SHP77 treated with DMSO at 0.1 percent for 48 hours (cell line): Measurements from ENCODE around the gene DUOXA1.

Experiments
- DNase-seq: peaks from one replicate; lab custom pipeline; 2025; lab: John Stamatoyannopoulos, UW

The DUOXA1 gene

DNA sequence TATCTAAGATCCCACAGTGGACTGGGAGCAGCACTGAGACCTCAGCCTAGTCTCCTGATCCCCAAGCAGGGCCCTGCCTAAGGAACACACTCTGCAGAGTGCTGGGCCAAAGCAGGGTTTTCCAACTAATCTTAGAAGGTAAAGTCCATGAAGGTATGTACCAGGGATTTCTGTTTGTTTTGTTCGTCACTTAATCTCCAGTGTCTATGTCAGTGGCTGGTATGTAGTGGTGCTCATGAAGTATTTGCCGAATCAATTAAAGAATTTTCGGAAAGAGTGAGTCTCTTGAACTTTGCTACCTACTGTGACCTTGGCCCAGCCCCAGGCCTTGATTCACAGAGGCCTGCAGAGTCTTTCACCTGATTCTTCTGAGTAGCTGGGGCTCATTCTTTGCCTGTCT lies 1.8 kb upstream of the DUOXA1 start:
- DNase-seq, result no peak

DNA sequence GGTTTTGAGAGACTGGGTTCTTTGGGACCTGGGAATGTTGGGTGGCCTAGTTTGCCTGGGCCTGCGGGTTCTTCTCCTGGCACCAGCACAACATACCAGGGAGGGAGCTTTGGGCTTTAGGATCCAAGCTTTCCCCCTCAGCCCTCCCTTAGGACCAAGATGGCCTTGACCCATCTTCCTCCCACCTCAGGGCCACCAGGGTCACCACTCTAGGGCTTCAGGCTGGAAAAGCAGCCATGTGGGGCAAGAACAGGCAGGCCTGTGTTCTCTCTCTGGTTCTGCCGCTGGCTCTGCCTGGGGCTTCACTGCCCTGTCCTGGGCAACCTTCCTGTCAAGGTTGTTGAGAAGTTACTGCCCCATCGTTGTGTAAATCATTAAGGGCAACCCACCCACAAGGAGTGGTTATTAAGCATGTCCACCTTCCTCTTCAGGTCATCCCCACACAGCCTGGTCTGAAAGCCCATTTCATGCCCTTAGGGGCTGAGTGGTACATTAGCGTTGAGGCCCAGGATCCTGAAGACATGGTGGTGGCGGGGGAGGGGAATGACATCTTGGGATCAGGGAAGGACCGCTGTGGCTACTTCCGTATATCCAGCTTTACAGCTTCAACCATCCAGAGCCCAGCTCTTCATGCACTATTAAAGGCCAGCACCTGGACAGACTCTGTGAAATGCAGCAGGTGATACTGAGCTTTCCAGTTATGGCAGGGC lies 767 bp upstream of the DUOXA1 start:
- DNase-seq, result no peak

DNA sequence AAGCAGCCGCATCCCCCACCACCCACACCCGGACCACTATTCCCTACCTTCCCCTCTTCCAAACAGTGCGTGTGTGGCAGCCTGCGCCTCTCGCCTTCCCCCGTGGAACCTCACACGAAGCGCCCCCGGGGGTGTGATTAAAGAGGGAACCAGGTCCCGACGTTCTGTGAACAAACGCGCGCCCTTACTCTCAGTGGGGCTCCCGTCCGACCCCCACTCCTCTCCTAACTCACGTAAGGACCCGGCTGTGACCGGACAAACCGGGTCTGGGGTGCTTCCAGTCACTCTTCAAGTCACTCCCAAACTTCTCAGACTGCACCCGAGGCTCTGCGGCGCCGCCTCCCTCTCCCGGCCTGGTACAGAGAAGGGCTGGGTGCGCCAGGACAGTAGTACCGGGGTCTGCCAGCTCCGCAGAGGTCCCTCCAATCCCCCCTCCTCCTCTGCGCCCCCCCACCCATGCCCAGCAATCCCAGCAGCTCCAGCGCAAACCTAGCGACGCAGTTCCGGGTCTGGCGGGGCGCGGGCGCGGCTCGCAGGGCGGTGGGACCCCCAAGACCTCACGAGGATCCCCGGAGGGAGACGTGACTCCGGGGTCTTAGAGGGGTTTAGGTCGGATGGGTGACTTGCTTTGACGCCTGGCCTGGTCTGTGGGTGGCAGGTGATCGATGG lies 574 bp downstream of the DUOXA1 start:
- no peak for DNase-seq

DNA sequence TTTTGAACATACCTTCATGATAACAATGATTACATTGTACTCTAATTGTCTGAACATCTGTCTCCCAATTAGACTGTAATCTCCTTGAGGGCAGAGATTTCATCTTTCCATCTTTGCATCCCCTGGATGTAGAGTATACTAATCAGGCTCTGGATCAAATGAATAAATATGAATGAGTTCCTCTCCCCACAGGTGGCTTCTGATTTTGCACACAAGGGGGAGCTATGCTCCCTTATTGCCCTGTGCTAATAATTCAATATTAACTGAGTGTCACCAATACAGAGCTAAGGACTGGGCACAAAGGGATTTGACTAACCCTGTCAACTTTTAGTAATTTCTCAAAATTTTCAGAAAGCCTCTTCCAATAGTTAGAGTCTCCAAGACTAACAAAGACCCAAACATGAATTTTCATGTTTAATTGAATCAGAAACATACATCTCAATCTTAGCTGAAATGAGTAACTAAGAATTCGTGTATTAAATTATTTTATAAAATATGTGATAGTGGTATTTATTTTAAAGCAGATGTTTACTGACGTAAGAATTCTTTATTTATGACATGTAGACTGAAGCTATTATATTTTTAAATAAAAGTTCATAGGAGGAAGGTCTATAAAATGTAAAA lies 3.0 kb downstream of the DUOXA1 start:
- no peak for DNase-seq

DNA sequence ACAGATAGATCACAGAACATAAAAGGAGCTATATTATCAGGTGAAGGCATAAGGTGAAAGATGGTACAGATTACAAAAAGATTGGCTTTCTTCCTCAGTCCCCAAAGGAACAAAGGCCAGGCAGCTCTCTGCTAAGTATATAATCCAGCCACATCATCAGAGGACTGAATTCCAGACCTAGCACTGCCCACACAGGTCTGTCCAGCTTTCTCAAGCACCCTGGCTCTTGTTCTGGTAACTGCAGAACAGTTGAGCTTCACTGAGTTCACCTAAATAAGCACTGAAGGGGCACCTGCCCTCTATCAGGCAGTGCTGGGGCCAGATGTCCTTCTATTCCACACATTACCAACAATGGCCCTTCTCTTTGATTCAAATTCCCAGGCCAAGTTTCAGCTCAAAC lies 6.3 kb downstream of the DUOXA1 start:
- DNase-seq, result no peak

DNA sequence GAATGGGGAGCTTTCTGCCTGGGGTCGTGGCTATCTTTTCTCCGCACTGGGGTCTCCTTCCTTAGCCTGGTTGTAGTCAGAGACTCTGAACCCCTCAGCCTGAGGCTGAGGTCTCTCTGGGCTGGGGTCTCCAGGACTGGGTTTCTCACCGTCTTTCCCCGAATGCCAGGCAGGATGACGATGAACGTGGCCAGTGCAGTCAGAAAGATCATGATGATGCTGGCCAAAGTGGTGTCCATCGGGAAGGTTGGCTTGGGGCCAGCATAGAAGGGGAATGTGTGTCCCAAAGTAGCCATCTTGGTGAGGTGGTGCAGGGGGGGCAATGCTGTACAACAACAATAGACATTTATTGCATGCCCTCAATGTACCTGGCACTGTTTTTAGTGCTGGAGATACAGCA lies 7.0 kb downstream of the DUOXA1 start:
- no peak for DNase-seq

DNA sequence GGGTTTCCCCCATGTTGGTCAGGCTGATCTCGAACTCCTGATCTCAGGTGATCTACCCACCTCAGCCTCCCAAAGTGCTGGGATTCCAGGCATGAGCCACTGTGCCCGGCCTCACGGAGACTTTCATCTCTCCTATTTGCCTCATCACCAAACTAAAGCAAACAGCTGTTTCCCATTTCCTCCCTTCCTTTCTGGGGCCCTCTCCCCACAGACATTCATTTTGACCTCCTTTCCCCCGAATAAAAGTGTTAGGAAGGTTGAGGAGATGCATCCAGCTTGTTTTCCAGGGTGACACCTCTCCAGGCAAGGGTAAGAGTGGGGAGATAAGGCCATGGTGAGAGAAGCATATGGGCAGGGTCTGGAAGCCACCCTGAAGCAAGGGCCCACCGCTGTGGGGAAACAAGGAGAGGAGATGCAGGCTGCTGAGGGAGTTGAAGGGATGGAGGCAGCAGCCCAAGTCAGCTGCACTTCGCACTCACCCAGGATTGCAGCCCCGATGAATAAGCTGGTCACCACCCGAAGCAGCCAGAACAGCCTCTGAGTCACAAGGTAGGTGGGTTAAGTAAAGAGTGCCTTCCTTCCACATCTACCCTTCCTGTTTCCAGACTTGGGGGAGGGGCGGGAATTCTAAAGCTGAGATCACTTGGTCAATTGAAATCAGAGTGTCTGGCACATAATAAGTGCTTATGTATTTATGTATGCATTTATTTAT lies 7.8 kb downstream of the DUOXA1 start:
- DNase-seq, result no peak

DNA sequence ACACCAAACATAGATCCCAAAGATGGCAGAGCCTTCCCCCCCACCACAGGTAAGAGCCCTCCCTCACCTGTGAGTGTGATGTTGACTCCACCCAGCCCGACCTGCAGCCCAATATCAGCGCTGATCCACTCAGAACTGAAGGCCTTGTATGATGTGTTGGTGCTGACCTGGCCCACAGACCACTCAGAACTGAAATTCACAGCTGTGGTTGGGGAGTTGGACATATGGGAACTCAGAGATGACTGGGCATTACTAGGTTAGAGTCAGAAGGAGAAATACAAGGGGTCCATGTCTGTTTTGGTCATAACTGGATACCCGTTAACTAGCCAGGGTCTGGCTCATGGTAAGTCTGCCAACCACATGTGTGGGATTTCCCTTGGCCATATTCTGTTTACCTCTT lies 8.7 kb downstream of the DUOXA1 start:
- DNase-seq, result no peak

DNA sequence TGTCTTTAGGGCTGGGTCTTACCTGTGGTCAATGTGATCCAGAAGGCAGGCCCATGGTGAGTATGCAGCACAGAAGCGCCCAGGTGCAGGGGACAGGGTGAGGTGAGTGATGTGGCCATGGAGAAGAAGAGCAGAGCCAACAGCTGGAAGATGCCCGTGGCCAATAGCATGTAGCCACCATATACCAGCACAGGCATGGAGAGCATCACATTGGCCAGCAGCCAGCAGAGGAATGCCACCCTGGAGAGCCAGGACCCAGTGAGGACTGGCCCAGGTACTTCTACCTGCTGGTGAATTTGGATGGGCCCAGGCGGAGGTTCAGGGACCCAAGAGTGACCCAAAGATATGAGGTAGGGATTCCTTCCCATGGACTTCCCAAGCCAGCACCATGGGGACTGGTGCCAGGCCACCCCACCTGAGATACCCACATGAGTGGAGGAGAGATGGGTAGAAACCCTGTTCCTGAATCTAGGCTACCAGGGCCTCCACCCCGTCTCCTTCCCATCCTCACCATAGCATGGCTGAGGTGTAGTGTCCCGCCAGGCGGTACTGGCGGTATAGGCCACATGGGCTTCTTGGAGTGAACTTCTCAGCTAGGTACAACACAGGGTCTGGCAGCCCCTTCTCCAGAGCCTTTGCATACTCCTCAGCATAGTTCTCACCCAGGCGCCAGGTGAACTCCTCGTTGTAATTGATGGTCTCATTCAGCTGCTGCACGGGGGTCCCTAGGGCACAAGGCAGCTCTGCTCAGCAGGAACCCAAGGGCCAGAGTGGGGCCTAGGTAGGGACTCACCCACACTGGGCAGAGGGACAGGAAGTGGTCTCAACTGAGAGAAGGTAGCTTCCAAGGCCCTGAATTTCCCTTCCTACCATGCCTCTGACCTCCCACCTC lies 9.4 kb downstream of the DUOXA1 start:
- no peak for DNase-seq

DNA sequence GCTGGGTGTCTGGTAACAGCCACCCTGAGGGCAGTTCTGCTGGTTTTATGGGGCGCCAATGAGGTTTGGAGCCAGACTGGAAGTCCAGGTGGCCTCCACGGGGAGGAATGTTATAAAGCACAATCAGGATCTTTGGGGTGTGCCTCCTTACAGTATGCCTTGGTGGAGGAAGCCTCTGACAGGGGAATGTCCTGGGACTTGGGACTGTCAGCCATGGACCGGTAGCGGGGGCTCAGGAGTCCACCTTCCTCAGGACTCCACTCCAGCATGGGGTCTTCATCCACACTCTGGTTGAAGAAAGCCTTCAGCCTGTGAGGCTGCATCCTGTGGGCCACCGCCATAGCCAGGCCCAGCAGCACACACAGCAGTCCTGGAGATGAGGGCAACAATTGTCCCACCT lies 10.7 kb downstream of the DUOXA1 start:
- DNase-seq, result no peak

DNA sequence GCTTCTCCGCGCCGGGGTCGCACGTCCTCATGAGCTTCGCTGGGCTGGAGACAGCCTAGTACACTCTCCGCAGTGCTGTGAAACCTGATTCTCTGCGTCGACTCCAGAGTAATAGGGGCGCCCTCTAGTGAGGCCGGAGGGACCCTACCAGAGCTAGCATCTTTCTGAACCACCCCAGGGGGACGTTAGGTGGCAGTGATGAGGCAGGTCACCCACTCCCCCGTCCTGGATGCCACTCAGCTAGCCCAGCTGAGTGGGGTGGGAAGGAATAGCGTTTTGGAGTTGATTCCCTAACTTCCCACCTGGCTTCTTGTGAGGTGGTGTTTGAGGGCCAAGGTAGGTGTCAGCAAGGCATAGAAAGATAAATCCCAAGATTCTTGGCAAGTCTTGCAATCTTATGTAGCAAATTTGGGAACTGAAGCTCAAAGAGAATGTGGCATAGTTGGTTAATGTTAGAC lies 11.5 kb downstream of the DUOXA1 start:
- DNase-seq, result peak; percentile 76

DNA sequence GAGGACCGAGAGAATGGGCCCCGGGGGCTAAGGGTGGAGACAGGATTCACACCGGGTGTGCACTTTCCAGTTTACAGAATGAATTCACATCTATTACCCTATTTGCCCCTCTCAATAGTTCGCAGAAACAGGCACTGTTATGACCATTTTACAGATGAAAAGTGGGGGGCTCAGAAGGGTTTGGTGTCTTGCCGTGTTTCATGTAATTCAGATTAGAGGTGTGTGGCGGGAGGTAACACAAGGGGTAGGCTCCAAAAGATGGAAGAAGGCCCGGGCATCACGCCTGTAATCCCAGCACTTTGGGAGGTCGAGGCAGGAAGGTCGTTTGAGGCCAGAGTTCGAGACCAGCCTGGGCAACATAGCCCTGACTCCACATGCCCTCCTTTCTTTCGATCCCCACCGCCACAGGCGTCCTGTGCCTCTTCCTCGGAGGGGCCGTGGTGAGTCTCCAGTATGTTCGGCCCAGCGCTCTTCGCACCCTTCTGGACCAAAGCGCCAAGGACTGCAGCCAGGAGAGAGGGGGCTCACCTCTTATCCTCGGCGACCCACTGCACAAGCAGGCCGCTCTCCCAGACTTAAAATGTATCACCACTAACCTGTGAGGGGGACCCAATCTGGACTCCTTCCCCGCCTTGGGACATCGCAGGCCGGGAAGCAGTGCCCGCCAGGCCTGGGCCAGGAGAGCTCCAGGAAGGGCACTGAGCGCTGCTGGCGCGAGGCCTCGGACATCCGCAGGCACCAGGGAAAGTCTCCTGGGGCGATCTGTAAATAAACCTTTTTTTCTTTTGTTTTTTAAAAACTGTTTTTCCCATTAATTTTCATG lies 12.2 kb downstream of the DUOXA1 start:
- DNase-seq, result no peak

DNA sequence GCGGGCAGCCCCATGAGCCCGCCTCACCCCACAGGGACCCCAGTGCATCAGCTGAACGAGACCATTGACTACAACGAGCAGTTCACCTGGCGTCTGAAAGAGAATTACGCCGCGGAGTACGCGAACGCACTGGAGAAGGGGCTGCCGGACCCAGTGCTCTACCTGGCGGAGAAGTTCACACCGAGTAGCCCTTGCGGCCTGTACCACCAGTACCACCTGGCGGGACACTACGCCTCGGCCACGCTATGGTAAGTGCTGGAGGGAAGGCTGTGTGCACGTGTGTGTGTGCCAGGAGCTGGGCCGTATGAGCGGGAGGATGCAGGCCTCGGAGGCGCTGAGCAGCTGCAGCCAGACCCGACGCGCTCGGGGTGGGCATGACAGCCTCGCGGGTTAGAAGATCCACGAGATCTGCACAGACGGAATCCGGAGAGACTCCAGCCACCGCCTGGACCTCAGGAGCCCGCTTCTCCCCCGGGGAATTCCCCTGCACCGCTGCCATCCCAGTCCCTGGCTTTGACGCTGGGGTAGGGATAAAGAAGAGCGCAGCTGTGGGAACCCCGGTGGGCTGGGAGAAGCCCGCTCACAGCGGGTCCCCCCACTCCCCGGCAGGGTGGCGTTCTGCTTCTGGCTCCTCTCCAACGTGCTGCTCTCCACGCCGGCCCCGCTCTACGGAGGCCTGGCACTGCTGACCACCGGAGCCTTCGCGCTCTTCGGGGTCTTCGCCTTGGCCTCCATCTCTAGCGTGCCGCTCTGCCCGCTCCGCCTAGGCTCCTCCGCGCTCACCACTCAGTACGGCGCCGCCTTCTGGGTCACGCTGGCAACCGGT lies 13.0 kb downstream of the DUOXA1 start:
- no peak for DNase-seq

DNA sequence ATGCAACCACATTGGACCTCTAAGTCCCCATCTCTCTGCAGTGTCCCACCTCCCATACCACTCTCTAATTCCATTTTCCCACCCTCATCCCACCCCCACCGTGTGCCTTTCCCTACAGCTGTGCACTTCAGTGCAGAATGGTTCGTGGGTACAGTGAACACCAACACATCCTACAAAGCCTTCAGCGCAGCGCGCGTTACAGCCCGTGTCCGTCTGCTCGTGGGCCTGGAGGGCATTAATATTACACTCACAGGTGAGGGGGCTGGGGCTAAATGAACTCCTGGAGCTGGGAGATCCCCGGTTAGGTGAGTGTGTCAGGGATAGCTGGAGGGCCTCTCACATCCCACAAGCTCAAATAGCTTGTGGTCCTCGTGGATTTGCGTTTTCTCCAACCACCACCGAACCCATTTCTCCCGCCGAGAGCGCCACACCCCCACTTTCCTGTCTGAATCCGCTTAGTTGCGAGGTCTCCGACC lies 13.6 kb downstream of the DUOXA1 start:
- DNase-seq, result no peak

DNA sequence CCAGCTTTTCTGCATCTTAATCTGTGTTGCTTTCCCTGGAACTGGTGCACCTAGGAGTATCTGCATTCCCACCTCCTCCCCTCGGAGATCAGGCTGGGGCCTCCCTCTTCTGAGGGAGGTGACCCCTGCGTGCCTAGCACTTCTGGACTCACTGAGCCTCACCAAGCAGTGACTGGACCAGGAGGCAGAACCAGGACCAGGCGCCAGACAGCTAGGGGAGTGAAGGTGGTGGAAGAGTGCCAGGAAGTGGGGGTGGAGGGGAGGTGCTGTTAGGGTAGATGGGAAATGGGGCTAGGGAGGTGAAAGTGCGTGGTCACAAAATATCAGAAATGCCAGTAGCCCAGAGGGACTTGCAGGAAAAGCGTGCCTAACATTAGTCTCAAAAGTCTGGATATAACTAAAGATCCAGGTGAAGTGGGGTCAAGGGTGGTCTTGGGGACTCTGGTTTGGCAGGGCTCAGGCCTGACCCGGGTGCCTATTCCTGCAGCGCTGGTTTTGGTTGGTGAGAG lies 14.3 kb downstream of the DUOXA1 start:
- DNase-seq, result no peak

DNA sequence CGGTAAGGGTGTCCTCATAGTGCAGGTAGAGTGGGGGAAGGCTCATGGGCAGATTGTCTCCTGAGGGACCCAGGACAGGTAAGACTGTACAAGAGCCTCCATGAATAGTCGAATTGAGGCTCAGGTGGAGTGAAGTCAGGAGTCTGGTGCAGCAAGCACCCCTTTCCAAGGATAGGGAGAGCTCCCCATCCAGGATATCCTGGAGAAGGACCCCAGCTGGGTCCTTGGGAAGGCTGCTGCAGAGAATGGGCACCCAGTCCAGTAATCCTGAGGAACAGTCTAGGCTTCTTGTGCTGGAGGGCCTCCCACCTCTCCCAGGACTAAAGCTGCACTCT lies 15.0 kb downstream of the DUOXA1 start:
- DNase-seq, result no peak

DNA sequence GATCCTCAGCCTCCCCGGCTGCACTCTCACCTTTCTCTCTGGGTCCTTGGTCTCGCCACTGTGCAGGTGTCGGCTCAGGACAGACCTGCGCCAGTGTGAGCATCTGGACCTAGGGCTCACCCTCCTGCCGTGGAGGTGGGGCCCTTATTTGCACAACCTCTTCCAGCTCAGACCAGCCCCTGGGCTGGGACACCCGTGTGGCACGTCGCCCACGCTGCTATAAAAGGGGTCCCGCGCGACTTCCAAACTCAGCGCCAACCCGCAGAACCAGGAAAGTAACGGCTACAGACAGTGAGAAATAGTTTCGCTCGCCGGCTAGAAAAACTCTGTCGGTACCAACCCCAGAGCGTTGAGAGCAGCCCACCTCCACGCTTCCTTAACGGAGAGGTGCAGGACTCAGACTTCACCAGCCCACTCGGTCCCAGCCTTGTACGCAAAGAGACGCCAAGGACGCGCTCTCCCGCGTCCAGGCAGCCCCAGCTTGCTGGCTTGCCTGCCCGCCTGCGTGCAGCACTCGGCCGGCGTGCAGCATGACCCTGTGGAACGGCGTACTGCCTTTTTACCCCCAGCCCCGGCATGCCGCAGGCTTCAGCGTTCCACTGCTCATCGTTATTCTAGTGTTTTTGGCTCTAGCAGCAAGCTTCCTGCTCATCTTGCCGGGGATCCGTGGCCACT lies 15.5 kb downstream of the DUOXA1 start, which contains the start of the genes DUOX2 and DUOXA2:
Gene DUOX2 (minus strand): TSS at position 97 of the 675 bp plus-strand sequence. CDS start 761 bp downstream, outside the sequence.
Gene DUOXA2 (plus strand): TSS at position 251 of the 675 bp plus-strand sequence. CDS start 280 bp downstream, at position 531.
- DNase-seq, result no peak

DNA sequence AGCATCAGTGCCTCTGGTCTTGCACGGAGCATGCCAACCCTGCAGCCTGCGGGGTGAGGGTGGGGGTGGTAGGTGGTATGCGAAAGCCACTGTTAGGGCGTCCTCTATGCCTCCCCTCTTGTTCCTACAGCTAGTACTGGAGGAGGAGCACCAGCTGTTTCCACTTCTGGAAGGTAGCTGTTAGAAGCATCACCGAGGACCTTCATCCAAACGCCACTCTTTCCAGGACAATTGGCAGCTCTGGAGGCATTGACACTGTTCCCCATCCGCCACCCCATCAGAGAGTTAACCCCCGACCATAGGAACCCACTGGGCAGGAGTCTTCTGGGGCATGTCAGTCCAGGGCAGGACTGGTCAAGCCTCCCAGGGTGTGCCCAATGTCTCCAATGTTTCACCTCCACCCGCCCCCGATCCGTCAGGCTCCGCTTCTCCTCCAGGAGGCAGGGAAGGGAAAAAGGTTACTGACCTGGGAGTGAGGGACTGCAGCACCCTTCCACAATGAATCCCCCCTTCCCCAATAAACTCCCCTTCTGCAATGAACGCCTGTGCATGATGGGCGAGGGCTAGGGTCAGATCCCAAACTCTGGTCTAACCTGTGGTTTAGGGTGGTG lies 16.2 kb downstream of the DUOXA1 start:
- no peak for DNase-seq
